ENCODE data around the gene SNX25. TPM values are rescaled to one million over a fixed set of nuclear protein-coding genes. Genes with fewer than 3 reads are reported as not detected.
A peak's percentile ranks its signal among the peaks of the same experiment; 100 is the strongest.

SNX25 gene
- total and polyA plus RNA-seq, 2 experiments from 2014 or later: 6.9 to 25.0 TPM

- peaks cover 18% of the 10 kb centered on the region for H3K27me3 ChIP-seq (ENCODE audit: insufficient read depth)
- no peak for ATAC-seq
- 0 out of 2 replicates have a peak overlapping the region, but pooled peaks have one; percentile 82 for H3K27ac ChIP-seq (ENCODE audit: low read depth)
Observed at GRCh38 chr4:185202984-185203485, 6.4 kb upstream of the SNX25 start.

More at GRCh38 chr4:185202984-185203485, 6.4 kb upstream of the SNX25 start:
- H3K79me2 ChIP-seq (replicated peaks; ENCODE audit: insufficient read depth): peaks cover 25% of the 10 kb centered on the region; the same call in 1 of the 2 replicates
- peaks cover 32% of the 10 kb centered on the region for H3K4me1 Mint-ChIP-seq
- peak overlapping the region; percentile 82 for H3K4me2 ChIP-seq
- no peaks in the 10 kb centered on the region for H3K9me3 Mint-ChIP-seq
- H2AFZ ChIP-seq: peak overlapping the region; percentile 72; the same call in 1 of the 2 replicates
- peaks cover 9% of the 10 kb centered on the region for H3F3A ChIP-seq (replicated peaks; ENCODE audit: low read depth)
- H3K36me3 Mint-ChIP-seq (ENCODE audit: low read depth): no peaks in the 10 kb centered on the region; the same call in 1 of the 3 replicates
- TF ChIP-seq EZH2phosphoT487 (IDR thresholded peaks at IDR 0.05; ENCODE audit: unreplicated experiment): no peak
- no peak for TF ChIP-seq ZNF114 (CRISPR knock-in tag; IDR thresholded peaks at IDR 0.05)
- no peak for TF ChIP-seq POLR2AphosphoS5 (IDR thresholded peaks at IDR 0.05; ENCODE audit: low read depth)
- no peak for TF ChIP-seq STAT1 (IDR thresholded peaks at IDR 0.05; ENCODE audit: unreplicated experiment)
- no peak for TF ChIP-seq JUNB (IDR thresholded peaks at IDR 0.05; ENCODE audit: unreplicated experiment)
- TF ChIP-seq CREB1 (CRISPR knock-in tag; IDR thresholded peaks at IDR 0.05; ENCODE audit: low read depth): no peak
- TF ChIP-seq ZNF462 (CRISPR knock-in tag; IDR thresholded peaks at IDR 0.05): no peak
- DNase-seq (ENCODE audit: low spot score): no peak
- H3K4me1 ChIP-seq (ENCODE audit: insufficient read depth): peaks cover 21% of the 10 kb centered on the region; the same call in 1 of the 2 replicates
- no peaks in the 10 kb centered on the region for H4K20me1 ChIP-seq (replicated peaks; ENCODE audit: insufficient read depth)
- peak overlapping the region; percentile 74 for H3K4me3 ChIP-seq
- peak overlapping the region; percentile 89 for H3K4me3 Mint-ChIP-seq
- no peaks in the 10 kb centered on the region for H3K36me3 ChIP-seq (ENCODE audit: insufficient read depth)
- H3K9me2 ChIP-seq (ENCODE audit: insufficient read depth): no peaks in the 10 kb centered on the region
- H3K27ac Mint-ChIP-seq: peak overlapping the region; percentile 90
- peaks cover 15% of the 10 kb centered on the region for H3K27me3 Mint-ChIP-seq (ENCODE audit: insufficient read depth, low read depth, poor library complexity)

All from GM23338 (cell line).